ENCODE results near the gene KIAA1210. TPM values are rescaled to one million over a fixed set of nuclear protein-coding genes. Genes with fewer than 3 reads are reported as not detected.

The KIAA1210 gene
- total RNA-seq, 2 donors from 2014 or later = not detected

DNA sequence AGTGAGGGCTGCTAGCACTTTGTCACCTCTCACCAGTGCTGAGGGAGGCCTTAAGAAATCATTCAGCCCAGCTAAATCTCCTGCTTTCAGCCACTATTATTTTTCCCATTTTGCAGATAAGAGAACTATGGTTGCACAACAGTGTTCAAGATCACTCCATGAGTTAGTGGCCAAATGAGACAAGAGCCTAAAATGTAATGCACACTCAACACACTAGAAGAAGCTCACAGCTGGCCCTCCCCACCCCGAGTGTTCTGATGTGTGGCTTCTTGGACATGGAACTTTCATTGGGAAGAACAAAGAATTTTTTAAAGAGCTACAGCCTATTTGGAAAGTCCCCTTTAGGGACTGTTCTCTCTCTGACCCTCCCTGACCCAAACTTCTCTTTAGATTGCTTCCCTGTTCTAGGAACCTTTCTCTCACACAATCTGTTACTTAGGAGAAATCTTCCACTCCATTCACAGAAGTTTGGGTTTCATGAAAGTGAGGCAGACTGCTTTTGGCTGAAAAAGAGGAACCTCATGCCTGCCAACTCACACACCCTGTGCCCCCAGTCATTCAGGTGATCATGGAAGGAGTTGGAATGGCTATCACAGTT is 98.8 kb downstream of the KIAA1210 start:
- TF ChIP-seq, protein P1, sequence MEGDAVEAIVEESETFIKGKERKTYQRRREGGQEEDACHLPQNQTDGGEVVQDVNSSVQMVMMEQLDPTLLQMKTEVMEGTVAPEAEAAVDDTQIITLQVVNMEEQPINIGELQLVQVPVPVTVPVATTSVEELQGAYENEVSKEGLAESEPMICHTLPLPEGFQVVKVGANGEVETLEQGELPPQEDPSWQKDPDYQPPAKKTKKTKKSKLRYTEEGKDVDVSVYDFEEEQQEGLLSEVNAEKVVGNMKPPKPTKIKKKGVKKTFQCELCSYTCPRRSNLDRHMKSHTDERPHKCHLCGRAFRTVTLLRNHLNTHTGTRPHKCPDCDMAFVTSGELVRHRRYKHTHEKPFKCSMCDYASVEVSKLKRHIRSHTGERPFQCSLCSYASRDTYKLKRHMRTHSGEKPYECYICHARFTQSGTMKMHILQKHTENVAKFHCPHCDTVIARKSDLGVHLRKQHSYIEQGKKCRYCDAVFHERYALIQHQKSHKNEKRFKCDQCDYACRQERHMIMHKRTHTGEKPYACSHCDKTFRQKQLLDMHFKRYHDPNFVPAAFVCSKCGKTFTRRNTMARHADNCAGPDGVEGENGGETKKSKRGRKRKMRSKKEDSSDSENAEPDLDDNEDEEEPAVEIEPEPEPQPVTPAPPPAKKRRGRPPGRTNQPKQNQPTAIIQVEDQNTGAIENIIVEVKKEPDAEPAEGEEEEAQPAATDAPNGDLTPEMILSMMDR (IDR thresholded peaks at IDR 0.05) = no peak

More for the DNA sequence above, 98.8 kb downstream of the KIAA1210 start:
- Histone ChIP-seq H3K9me3 (no peaks in the 10 kb centered on the region), H3K27ac (no peak overlapping the region), H3K27me3 (no peaks in the 10 kb centered on the region), H3K36me3 (no peaks in the 10 kb centered on the region), H3K9ac (ENCODE audit: low read depth in 2 of 2, low read length in 2 of 2) (no peak overlapping the region), H3K4me1 (no peaks in the 10 kb centered on the region), H3K4me3 (no peak overlapping the region)
- DNase-seq = no peak
- intact Hi-C loops (cut with DNase I) = no loop called here

Other genes starting within 250 kb of the KIAA1210 start
- gene LONRF3, start 153.2 kb downstream of the KIAA1210 start, total RNA-seq = 1 to 10 TPM; 7.4 to 7.8 TPM
- gene CT47C1, start 54.8 kb downstream of the KIAA1210 start, total RNA-seq = not detected
- 100 to 1,000 TPM; 105 to 132 TPM for gene PGRMC1, start 108.5 kb upstream of the KIAA1210 start, total RNA-seq

Data from colonic mucosa (tissue), 4 donors.